ENCODE results near the gene NOS1AP. TPM values are rescaled to one million over a fixed set of nuclear protein-coding genes. Genes with fewer than 3 reads are reported as not detected.

NOS1AP gene
- total RNA-seq, 1 experiment from 2014 or later: 9.9 TPM

DNA sequence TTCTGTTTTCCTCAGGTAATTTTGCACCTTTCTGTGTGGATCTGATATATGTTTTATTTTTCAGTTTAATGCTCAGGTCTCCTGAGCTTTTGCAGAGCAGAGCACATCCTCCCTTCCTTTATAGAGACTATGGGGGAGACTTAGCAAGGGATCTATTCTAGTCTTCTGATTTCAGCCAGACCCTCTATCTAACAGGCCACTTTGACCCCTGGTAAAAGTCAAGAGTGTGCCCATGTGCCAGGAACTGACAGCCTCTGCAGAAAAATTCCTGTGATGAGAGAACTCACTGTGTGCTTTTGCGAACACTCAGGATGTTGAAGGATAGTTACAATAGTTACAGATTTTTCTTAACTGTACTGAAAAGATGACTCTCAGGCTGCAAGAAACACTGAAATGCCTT, 123.3 kb downstream of the NOS1AP start:
- no peak overlapping the region for H3K27ac Mint-ChIP-seq (ENCODE audit: unreplicated experiment)
- CTCF ChIA-PET: no interaction called here
- TF ChIP-seq CTCF (IDR thresholded peaks at IDR 0.05; ENCODE audit: unreplicated experiment): no peak
- BruUV-seq (replicated peaks): no TSS peak
- H3K4me1 Mint-ChIP-seq (ENCODE audit: low read depth, unreplicated experiment): peaks cover 40% of the 10 kb centered on the region
- DNase-seq: no peak
- no peaks in the 10 kb centered on the region for H3K27me3 Mint-ChIP-seq (ENCODE audit: unreplicated experiment)
- no peaks in the 10 kb centered on the region for H3K36me3 Mint-ChIP-seq (ENCODE audit: insufficient read depth, unreplicated experiment)
- intact Hi-C loops (cut with micrococcal nuclease; ENCODE audit: unreplicated experiment): no loop called here
- no peak overlapping the region for H3K4me3 Mint-ChIP-seq (ENCODE audit: low read depth, unreplicated experiment)
- no peaks in the 10 kb centered on the region for H3K9me3 Mint-ChIP-seq (ENCODE audit: low read depth, unreplicated experiment)

DNA sequence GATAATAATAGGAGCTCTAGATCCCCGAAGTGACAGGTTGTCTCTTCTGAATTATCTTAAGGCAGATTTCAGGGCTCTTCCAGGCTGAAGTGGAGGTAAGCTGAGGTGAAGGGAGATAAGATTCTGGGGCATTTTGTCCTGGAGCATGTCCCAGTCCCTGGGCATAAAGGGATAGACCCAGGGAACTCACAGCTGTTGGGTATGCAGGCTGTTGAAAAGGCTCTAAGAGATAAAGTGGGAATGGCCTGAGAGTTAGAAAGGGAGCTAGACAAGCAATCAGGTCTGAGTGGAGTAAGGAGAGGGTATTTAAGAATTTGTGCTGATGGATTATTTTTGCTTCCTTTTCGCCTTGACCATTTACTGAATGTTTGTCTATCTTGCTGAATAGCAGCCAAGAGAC, 123.7 kb downstream of the NOS1AP start:
- no peaks in the 10 kb centered on the region for H3K27me3 Mint-ChIP-seq (ENCODE audit: unreplicated experiment)
- H3K4me3 Mint-ChIP-seq (ENCODE audit: low read depth, unreplicated experiment): no peak overlapping the region
- intact Hi-C loops (cut with micrococcal nuclease; ENCODE audit: unreplicated experiment): no loop called here
- no peak for DNase-seq
- BruUV-seq (replicated peaks): no TSS peak
- peaks cover 40% of the 10 kb centered on the region for H3K4me1 Mint-ChIP-seq (ENCODE audit: low read depth, unreplicated experiment)
- no peak overlapping the region for H3K27ac Mint-ChIP-seq (ENCODE audit: unreplicated experiment)
- H3K9me3 Mint-ChIP-seq (ENCODE audit: low read depth, unreplicated experiment): no peaks in the 10 kb centered on the region
- CTCF ChIA-PET: no interaction called here
- TF ChIP-seq CTCF (IDR thresholded peaks at IDR 0.05; ENCODE audit: unreplicated experiment): no peak
- H3K36me3 Mint-ChIP-seq (ENCODE audit: insufficient read depth, unreplicated experiment): no peaks in the 10 kb centered on the region

GRCh38 chr1:162193815-162194214, 124.3 kb downstream of the NOS1AP start:
- TF ChIP-seq CTCF (IDR thresholded peaks at IDR 0.05; ENCODE audit: unreplicated experiment): no peak
- no peak for DNase-seq
- Mint-ChIP-seq H3K27ac (ENCODE audit: unreplicated experiment) (no peak overlapping the region), H3K9me3 (ENCODE audit: low read depth, unreplicated experiment) (no peaks in the 10 kb centered on the region), H3K4me3 (ENCODE audit: low read depth, unreplicated experiment) (no peak overlapping the region), H3K4me1 (ENCODE audit: low read depth, unreplicated experiment) (peaks cover 40% of the 10 kb centered on the region), H3K27me3 (ENCODE audit: unreplicated experiment) (no peaks in the 10 kb centered on the region), H3K36me3 (ENCODE audit: insufficient read depth, unreplicated experiment) (no peaks in the 10 kb centered on the region)
- BruUV-seq (replicated peaks): no TSS peak
- CTCF ChIA-PET: no interaction called here
- intact Hi-C loops (cut with micrococcal nuclease; ENCODE audit: unreplicated experiment): no loop called here

- Mint-ChIP-seq H3K27me3 (ENCODE audit: unreplicated experiment) (no peaks in the 10 kb centered on the region), H3K9me3 (ENCODE audit: low read depth, unreplicated experiment) (no peaks in the 10 kb centered on the region), H3K27ac (ENCODE audit: unreplicated experiment) (no peak overlapping the region), H3K4me1 (ENCODE audit: low read depth, unreplicated experiment) (peaks cover 40% of the 10 kb centered on the region), H3K4me3 (ENCODE audit: low read depth, unreplicated experiment) (no peak overlapping the region), H3K36me3 (ENCODE audit: insufficient read depth, unreplicated experiment) (no peaks in the 10 kb centered on the region)
- CTCF ChIA-PET: no interaction called here
- intact Hi-C loops (cut with micrococcal nuclease; ENCODE audit: unreplicated experiment): no loop called here
- TF ChIP-seq CTCF (IDR thresholded peaks at IDR 0.05; ENCODE audit: unreplicated experiment): no peak
- no TSS peak for BruUV-seq (replicated peaks)
- DNase-seq: no peak
Observed at GRCh38 chr1:162195567-162195966, 126.1 kb downstream of the NOS1AP start.

Measured in Calu3 (cell line).